Hematopoietic multipotent progenitor cell treated with erythropoietin and hydrocortisone succinate and interleukin-3 and kit ligand, for 15 days (in vitro differentiated cells): ENCODE results near the gene EDEM2.
"Not testable (repeated sequence)": the region's sequence is repeated elsewhere in the genome, so short reads cannot be mapped to it uniquely, and the experiment has no call there.

ENCODE experiments used
- DNase-seq: peaks from one replicate; pipeline ENCODE4 v3.0.0-alpha.2; 2015; ENCODE audit warnings: low spot score

EDEM2 gene

GRCh38 chr20:35168701-35169409, 21.7 kb upstream of the EDEM2 start:
- DNase-seq: not testable (repeated sequence)

GRCh38 chr20:35167787-35168186, 20.7 kb upstream of the EDEM2 start:
- DNase-seq: no peak

GRCh38 chr20:35166242-35166830, 19.2 kb upstream of the EDEM2 start:
- DNase-seq: no peak

- no peak for DNase-seq
These were observed 18.4 kb upstream of the EDEM2 start for GRCh38 chr20:35165221-35166185.

- DNase-seq: not testable (repeated sequence)
These were observed 17.4 kb upstream of the EDEM2 start for GRCh38 chr20:35164531-35164930.

GRCh38 chr20:35160341-35160740, 13.2 kb upstream of the EDEM2 start:
- DNase-seq: not testable (repeated sequence)

GRCh38 chr20:35156978-35157377, 9.8 kb upstream of the EDEM2 start:
- DNase-seq: no peak

- no peak for DNase-seq
These were observed 8.8 kb upstream of the EDEM2 start for GRCh38 chr20:35155936-35156335.

GRCh38 chr20:35151736-35152135, 4.6 kb upstream of the EDEM2 start:
- DNase-seq: no peak

GRCh38 chr20:35150846-35151579, 3.9 kb upstream of the EDEM2 start:
- DNase-seq: no peak

GRCh38 chr20:35147575-35148071, 487 bp upstream of the EDEM2 start:
- DNase-seq: not testable (repeated sequence)

- DNase-seq: peak; percentile 21
These were observed 727 bp downstream of the EDEM2 start for GRCh38 chr20:35146299-35146919.

- DNase-seq: peak; percentile 25
These were observed 2.0 kb downstream of the EDEM2 start for GRCh38 chr20:35145141-35145564.

- no peak for DNase-seq
These were observed 2.4 kb downstream of the EDEM2 start for GRCh38 chr20:35144694-35145093.

GRCh38 chr20:35135867-35136586, 11.1 kb downstream of the EDEM2 start:
- DNase-seq: no peak

GRCh38 chr20:35134880-35135279, 12.3 kb downstream of the EDEM2 start:
- no peak for DNase-seq

- DNase-seq: no peak
These were observed 12.7 kb downstream of the EDEM2 start for GRCh38 chr20:35134472-35134871.

GRCh38 chr20:35133735-35134134, 13.4 kb downstream of the EDEM2 start:
- DNase-seq: peak; percentile 54

GRCh38 chr20:35133031-35133430, 14.1 kb downstream of the EDEM2 start:
- no peak for DNase-seq

- no peak for DNase-seq
These were observed 15.2 kb downstream of the EDEM2 start for GRCh38 chr20:35131934-35132333.

GRCh38 chr20:35129647-35130069, 17.5 kb downstream of the EDEM2 start:
- no peak for DNase-seq
